GM11168 (cell line): ENCODE results near the gene ZNF70.

Experiments
- in situ Hi-C: fragments of 300-500 bp; cut with MboI; formaldehyde crosslinking; loops from one replicate; pipeline ENCODE4 v1.12.0; 2022; ENCODE audit warnings: low sequenced_read_pairs; ENCODE audit not compliant: unreplicated experiment

The ZNF70 gene

GRCh38 chr22:23697031-23697970 lies 53.6 kb downstream of the ZNF70 start:
- in situ Hi-C loops, result no loop called here

- in situ Hi-C loops, result no loop called here
These were observed 54.5 kb downstream of the ZNF70 start for GRCh38 chr22:23696326-23696851.

GRCh38 chr22:23695571-23696325 lies 55.2 kb downstream of the ZNF70 start:
- in situ Hi-C loops, result no loop called here

- in situ Hi-C loops, result no loop called here
These were observed 55.8 kb downstream of the ZNF70 start for GRCh38 chr22:23695141-23695540.

GRCh38 chr22:23693979-23694680 lies 56.8 kb downstream of the ZNF70 start:
- in situ Hi-C loops, result no loop called here

- in situ Hi-C loops, result no loop called here
These were observed 58.2 kb downstream of the ZNF70 start for GRCh38 chr22:23692598-23693291.

GRCh38 chr22:23691748-23692423 lies 59.0 kb downstream of the ZNF70 start:
- in situ Hi-C loops, result no loop called here

- in situ Hi-C loops, result no loop called here
These were observed 60.2 kb downstream of the ZNF70 start, which contains the start of gene RGL4 for GRCh38 chr22:23690713-23691112. Gene RGL4 (plus strand): TSS chr22:23691013. CDS start chr22:23692031, 1,018 bp downstream.

GRCh38 chr22:23689414-23689813 lies 61.5 kb downstream of the ZNF70 start:
- in situ Hi-C loops, result no loop called here
